Measurements from ENCODE around the gene PRDM16.

DNA sequence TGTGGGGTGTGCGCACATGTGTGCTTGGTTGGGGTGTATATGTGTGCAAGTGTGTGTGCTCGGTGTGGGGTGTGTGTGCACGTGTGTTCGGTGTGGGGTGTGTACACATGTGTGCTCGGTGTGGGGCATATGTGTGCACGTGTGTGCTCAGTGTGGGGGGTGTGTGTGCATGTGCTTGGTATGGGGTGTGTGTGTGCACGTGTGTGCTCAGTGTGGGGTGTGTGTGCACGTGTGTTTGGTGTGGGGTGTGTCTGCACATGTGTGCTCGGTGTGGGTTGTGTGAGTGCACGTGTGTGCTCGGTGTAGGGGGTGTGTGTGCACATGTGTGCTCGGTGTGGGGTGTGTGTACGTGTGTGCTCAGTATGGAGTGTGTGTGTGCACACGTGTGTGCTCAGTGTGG lies 77.5 kb downstream of the PRDM16 start:
- TF ChIP-seq, protein P1, sequence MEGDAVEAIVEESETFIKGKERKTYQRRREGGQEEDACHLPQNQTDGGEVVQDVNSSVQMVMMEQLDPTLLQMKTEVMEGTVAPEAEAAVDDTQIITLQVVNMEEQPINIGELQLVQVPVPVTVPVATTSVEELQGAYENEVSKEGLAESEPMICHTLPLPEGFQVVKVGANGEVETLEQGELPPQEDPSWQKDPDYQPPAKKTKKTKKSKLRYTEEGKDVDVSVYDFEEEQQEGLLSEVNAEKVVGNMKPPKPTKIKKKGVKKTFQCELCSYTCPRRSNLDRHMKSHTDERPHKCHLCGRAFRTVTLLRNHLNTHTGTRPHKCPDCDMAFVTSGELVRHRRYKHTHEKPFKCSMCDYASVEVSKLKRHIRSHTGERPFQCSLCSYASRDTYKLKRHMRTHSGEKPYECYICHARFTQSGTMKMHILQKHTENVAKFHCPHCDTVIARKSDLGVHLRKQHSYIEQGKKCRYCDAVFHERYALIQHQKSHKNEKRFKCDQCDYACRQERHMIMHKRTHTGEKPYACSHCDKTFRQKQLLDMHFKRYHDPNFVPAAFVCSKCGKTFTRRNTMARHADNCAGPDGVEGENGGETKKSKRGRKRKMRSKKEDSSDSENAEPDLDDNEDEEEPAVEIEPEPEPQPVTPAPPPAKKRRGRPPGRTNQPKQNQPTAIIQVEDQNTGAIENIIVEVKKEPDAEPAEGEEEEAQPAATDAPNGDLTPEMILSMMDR (IDR thresholded peaks at IDR 0.05; ENCODE audit: control extremely low read depth in 1 of 3, insufficient read depth in 1 of 3, low read depth in 1 of 3, low read length in 3 of 3): no peak
- TF ChIP-seq, protein P2, sequence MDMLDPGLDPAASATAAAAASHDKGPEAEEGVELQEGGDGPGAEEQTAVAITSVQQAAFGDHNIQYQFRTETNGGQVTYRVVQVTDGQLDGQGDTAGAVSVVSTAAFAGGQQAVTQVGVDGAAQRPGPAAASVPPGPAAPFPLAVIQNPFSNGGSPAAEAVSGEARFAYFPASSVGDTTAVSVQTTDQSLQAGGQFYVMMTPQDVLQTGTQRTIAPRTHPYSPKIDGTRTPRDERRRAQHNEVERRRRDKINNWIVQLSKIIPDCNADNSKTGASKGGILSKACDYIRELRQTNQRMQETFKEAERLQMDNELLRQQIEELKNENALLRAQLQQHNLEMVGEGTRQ (IDR thresholded peaks at IDR 0.05; ENCODE audit: low read length): no peak
- TF ChIP-seq RFX5 (IDR thresholded peaks at IDR 0.05; ENCODE audit: borderline replicate concordance, low read depth, low read length) (no peak), EP300 (IDR thresholded peaks at IDR 0.05; ENCODE audit: borderline replicate concordance in 1 of 2, low read depth in 2 of 2, low read length in 2 of 2) (no peak), JUND (IDR thresholded peaks at IDR 0.05; ENCODE audit: low read length) (no peak), ZNF274 (IDR thresholded peaks at IDR 0.05; ENCODE audit: borderline replicate concordance, extremely low read depth, low read length) (no peak), SIN3A (conservative IDR thresholded peaks at IDR 0.05 in 1 of 2, IDR thresholded peaks at IDR 0.05 in 1 of 2; ENCODE audit: low read depth in 1 of 2, low read length in 2 of 2) (no peak), EZH2 (IDR thresholded peaks at IDR 0.05; ENCODE audit: low read depth, low read length, severe bottlenecking) (no peak), CHD1 (IDR thresholded peaks at IDR 0.05; ENCODE audit: low read depth, low read length) (no peak)

All from H1 (cell line).